HepG2 (cell line): Measurements from ENCODE around the gene ZNF248. TPM values are rescaled to one million over a fixed set of nuclear protein-coding genes. Genes with fewer than 3 reads are reported as not detected.

Experiments used
- ATAC-seq: fragments of 200-7000 bp; cut with Tn5 transposase; 3 replicates; pipeline ENCODE4 v1.9.1; 2020; ENCODE audit warnings: mild to moderate bottlenecking, moderate library complexity
- BruUV-seq: library from RNA; stranded (reverse); fragments of 400-500 nt; replicated peaks from 2 replicates; lab custom pipeline; 2021; lab: Mats Ljungman, UMichigan
- CTCF ChIA-PET: fragments of 300-600 bp; formaldehyde crosslinking; extraction: SDS; loops from one replicate; lab custom pipeline; 2021; ENCODE audit warnings: low total read pairs, inconsistent platforms, low intra/inter-chr PET ratio; lab: Yijun Ruan, JAX
- POLR2A ChIA-PET: fragments of 350-600 bp; sonication (Branson Sonifier 250); formaldehyde crosslinking; loops from one replicate; lab custom pipeline; 2020; ENCODE audit warnings: antibody characterized with exemption, inconsistent platforms; lab: Yijun Ruan, JAX
- DNase-seq: peaks from one replicate; pipeline ENCODE4 v3.0.0-alpha.2; 2015; ENCODE audit warnings: low spot score
- FAIRE-seq: peaks from 3 replicates; lab custom pipeline; 2011; peaks lifted over from hg19 to GRCh38; lab: Jason Lieb, UNC
- H2AFZ ChIP-seq: one replicate; pipeline ENCODE4 v1.6.1; 2011; ENCODE audit warnings: low read length, inconsistent platforms
- H3K27ac ChIP-seq: fragments of 300-600 bp; 3 replicates; pipeline ENCODE4 v1.8.0; 2011; ENCODE audit warnings: mixed run types, mild to moderate bottlenecking, mixed read lengths, low read length, inconsistent platforms; ENCODE audit not compliant: insufficient read depth; ENCODE audit errors: extremely low read length
- H3K27me3 ChIP-seq, 2 experiments: fragments of 200-600 bp in 1 of 2; 2 replicates in 1 of 2; 3 replicates in 1 of 2; pipeline versions ENCODE4 v1.6.0 to v1.8.0; 2011; ENCODE audit warnings: low read length in 2 of 2, mild to moderate bottlenecking in 2 of 2, moderate library complexity in 2 of 2, inconsistent platforms in 1 of 2; ENCODE audit not compliant: insufficient read depth in 2 of 2, control insufficient read depth in 1 of 2
- H3K36me3 ChIP-seq, 2 experiments: fragments of 200-600 bp in 1 of 2; replicated peaks in 1 of 2; 2 replicates in 1 of 2; 3 replicates in 1 of 2; pipeline versions ENCODE4 v1.5.1 to v1.8.0; 2011; ENCODE audit warnings: low read length in 2 of 2, inconsistent platforms in 1 of 2; ENCODE audit not compliant: insufficient read depth in 2 of 2, control insufficient read depth in 1 of 2
- H3K4me1 ChIP-seq: 2 replicates; pipeline ENCODE4 v1.5.1; 2012; ENCODE audit warnings: low read length, inconsistent platforms; ENCODE audit not compliant: insufficient read depth
- H3K4me2 ChIP-seq: 2 replicates; pipeline ENCODE4 v1.6.0; 2011; ENCODE audit warnings: low read depth, low read length, inconsistent platforms
- H3K4me3 ChIP-seq, 3 experiments: fragments of 200-600 bp in 1 of 3; sonication (generic), shearing (Covaris generic) in 1 of 3; replicated peaks in 1 of 3; 2 replicates each; pipeline ENCODE4 v1.5.1; 2011 to 2016; ENCODE audit warnings: low read length in 3 of 3, inconsistent platforms in 2 of 3, low read depth in 2 of 3, mild to moderate bottlenecking in 2 of 3, control low read depth in 1 of 3, mixed read lengths in 1 of 3; ENCODE audit not compliant: insufficient read depth in 1 of 3
- H3K79me2 ChIP-seq: one replicate; pipeline ENCODE4 v1.6.1; 2011; ENCODE audit warnings: low read length, inconsistent platforms; ENCODE audit not compliant: insufficient read depth
- H3K9ac ChIP-seq: 2 replicates; pipeline ENCODE4 v1.6.0; 2011; ENCODE audit warnings: mild to moderate bottlenecking, low read depth, low read length, inconsistent platforms; ENCODE audit not compliant: insufficient read depth
- H3K9me3 ChIP-seq: 2 replicates; pipeline ENCODE4 v1.5.1; 2012; ENCODE audit warnings: mild to moderate bottlenecking, low read length
- H4K20me1 ChIP-seq: 2 replicates; pipeline ENCODE4 v1.6.0; 2011; ENCODE audit warnings: inconsistent platforms, mild to moderate bottlenecking, low read length, moderate library complexity; ENCODE audit not compliant: insufficient read depth
- KDM2A ChIP-seq: sonication (generic); formaldehyde crosslinking; IDR thresholded peaks from 2 replicates; pipeline ENCODE4 v1.4.0; 2020; ENCODE audit warnings: low read depth, missing genetic modification reagents, borderline replicate concordance
- RORA ChIP-seq: sonication (generic); formaldehyde crosslinking; IDR thresholded peaks from 2 replicates; pipeline ENCODE4 v1.5.0; 2020; ENCODE audit warnings: mild to moderate bottlenecking, missing genetic modification reagents, moderate library complexity
- SALL1 ChIP-seq: sonication (generic); formaldehyde crosslinking; IDR thresholded peaks from 2 replicates; pipeline ENCODE4 v1.8.0; 2022; ENCODE audit warnings: mild to moderate bottlenecking, missing genetic modification reagents
- SRY ChIP-seq: sonication (generic); formaldehyde crosslinking; IDR thresholded peaks from 2 replicates; pipeline ENCODE4 v1.8.0; 2022; ENCODE audit warnings: mild to moderate bottlenecking, missing genetic modification reagents
- ZHX1 ChIP-seq: sonication (generic); formaldehyde crosslinking; IDR thresholded peaks from 2 replicates; pipeline ENCODE4 v1.8.1; 2022; ENCODE audit warnings: low read depth, mild to moderate bottlenecking, missing genetic modification reagents
- WGBS: methylation state at CpG from one replicate; pipeline ENCODE4 v1.1.6; 2017; ENCODE audit warnings: low lambda C conversion rate; 5-methylcytosine and 5-hydroxymethylcytosine counted together
- in situ Hi-C: cut with HindIII; loops from 2 replicates; pipeline ENCODE4 v1.10.0; 2017; ENCODE audit warnings: low pct_unique_long_range_greater_than_20kb; ENCODE audit not compliant: extremely low pct_ligation_motif_present
- intact Hi-C: fragments of 100-400 bp; cut with micrococcal nuclease; formaldehyde crosslinking; loops from one replicate; pipeline ENCODE4 v1.10.0; 2022; ENCODE audit not compliant: unreplicated experiment
- polyA plus RNA-seq, 8 experiments: library from polyadenylated mRNA; depleted of rRNA in 3 of 8; stranded (reverse) in 7 of 8; unstranded in 1 of 8; fragments of >200 nt; fragmentation: Illumina TruSeq in 4 of 8; extraction: Trizol in 4 of 8; gene quantifications; 2 replicates each; pipeline versions ENCODE4 v1.2.1 to v1.2.3, GENCODE V29; 2011 to 2016; ENCODE audit warnings: low read depth in 4 of 8, missing spikeins in 1 of 8, mixed read lengths in 1 of 8; ENCODE audit not compliant: insufficient read depth in 1 of 8
- total RNA-seq, 5 experiments: library from RNA; depleted of rRNA; stranded (reverse); fragments of >200 nt; fragmentation: Illumina TruSeq; extraction: Trizol; gene quantifications; 2 replicates each; pipeline ENCODE4 v1.2.3, GENCODE V29; 2016; ENCODE audit warnings: low read depth in 1 of 5

Gene ZNF248
- total and polyA plus RNA-seq, 2 of the 13 experiments (the other 11 are each of a cell fraction or from before 2014, with no cell fraction given): 12.8 to 13.3 TPM

GRCh38 chr10:37774351-37774750 is 83.1 kb downstream of the ZNF248 start:
- FAIRE-seq (no peak), DNase-seq (no peak), ATAC-seq (no peak)
- H2AFZ ChIP-seq: no peak overlapping the region
- H3K27ac ChIP-seq: no peak overlapping the region
- no peaks in the 10 kb centered on the region for H3K27me3 ChIP-seq
- H3K36me3 ChIP-seq: no peaks in the 10 kb centered on the region
- no peak overlapping the region for H3K9ac ChIP-seq
- H3K4me3 ChIP-seq: no peak overlapping the region
- H4K20me1 ChIP-seq: no peaks in the 10 kb centered on the region
- H3K79me2 ChIP-seq: no peaks in the 10 kb centered on the region
- no peak for TF ChIP-seq SALL1 (CRISPR knock-in tag)
- no peak for TF ChIP-seq ZHX1 (CRISPR knock-in tag)
- no peak for TF ChIP-seq RORA
- no peak for TF ChIP-seq SRY (CRISPR knock-in tag)
- CTCF ChIA-PET: no interaction called here
- POLR2A ChIA-PET: no interaction called here
- H3K4me1 ChIP-seq: no peaks in the 10 kb centered on the region
- intact Hi-C loops: no loop called here
- WGBS: 98% methylated on average over 5 of the region's 5 CpGs
- no peak overlapping the region for H3K4me2 ChIP-seq
- BruUV-seq: no TSS peak
- in situ Hi-C loops: loop anchor here (25.0 kb wide), 1 partner anchor 887 kb away; no protein-coding TSS in a partner anchor
- no peaks in the 10 kb centered on the region for H3K9me3 ChIP-seq

GRCh38 chr10:37765216-37765615 is 92.2 kb downstream of the ZNF248 start:
- intact Hi-C loops: no loop called here
- no peak for TF ChIP-seq SALL1 (CRISPR knock-in tag)
- no peak for TF ChIP-seq KDM2A (CRISPR knock-in tag)
- Histone ChIP-seq H2AFZ (no peak overlapping the region), H3K9me3 (no peaks in the 10 kb centered on the region), H3K4me2 (no peak overlapping the region), H3K36me3 (no peaks in the 10 kb centered on the region), H3K27me3 (no peaks in the 10 kb centered on the region), H3K27ac (no peak overlapping the region), H4K20me1 (no peaks in the 10 kb centered on the region), H3K4me1 (peaks cover 11% of the 10 kb centered on the region), H3K4me3 (no peak overlapping the region), H3K9ac (no peak overlapping the region), H3K79me2 (no peaks in the 10 kb centered on the region)
- BruUV-seq: no TSS peak
- DNase-seq (no peak), ATAC-seq (no peak), FAIRE-seq (no peak)
- CTCF ChIA-PET: no interaction called here
- in situ Hi-C loops: loop anchor here (25.0 kb wide), 1 partner anchor 878 kb away; no protein-coding TSS in a partner anchor
- POLR2A ChIA-PET: no interaction called here
- 92% methylated on average over 1 of the region's 1 CpG for WGBS
